ENCODE data around the gene FECH.

The FECH gene

GRCh38 chr18:57519668-57520424 lies 66.7 kb downstream of the FECH start:
- peaks cover 0 to 1% (median 0%) of the 10 kb centered on the region in 5 experiments for H3K9me3 ChIP-seq (ENCODE audit: control extremely low read depth in 1 of 5, control insufficient read depth in 4 of 5, insufficient read depth in 2 of 5, low read depth in 1 of 5, low read length in 4 of 5)
- H3K4me1 ChIP-seq (ENCODE audit: control extremely low read depth in 1 of 4, control insufficient read depth in 4 of 4, insufficient read depth in 4 of 4, low read length in 3 of 4): peaks cover 0 to 10% (median 1%) of the 10 kb centered on the region in 4 experiments
- H3K27ac ChIP-seq (ENCODE audit: insufficient read depth in 1 of 2, low read depth in 1 of 2, low read length in 2 of 2, poor library complexity in 1 of 2, severe bottlenecking in 2 of 2): no peak overlapping the region
- ChIA-PET CTCF (no interaction called here), POLR2A (no interaction called here)
- H3K36me3 ChIP-seq (ENCODE audit: control insufficient read depth in 4 of 4, insufficient read depth in 4 of 4, low read length in 3 of 4): no peaks in the 10 kb centered on the region
- no peak overlapping the region for H3K4me3 ChIP-seq (ENCODE audit: control insufficient read depth in 1 of 7, extremely low read depth in 1 of 7, insufficient read depth in 4 of 7, low read depth in 2 of 7, low read length in 6 of 7)
- H3K27me3 ChIP-seq (replicated peaks in 2 of 5; ENCODE audit: control insufficient read depth in 4 of 5, insufficient read depth in 5 of 5, low read length in 4 of 5): no peaks in the 10 kb centered on the region
- WGBS (ENCODE audit: insufficient coverage): 100% methylated on average over 3 of the region's 7 CpGs
- no peak for DNase-seq

GRCh38 chr18:57518533-57518932 lies 68.0 kb downstream of the FECH start:
- ChIA-PET POLR2A (no interaction called here), CTCF (no interaction called here)
- no peaks in the 10 kb centered on the region for H3K36me3 ChIP-seq (ENCODE audit: control insufficient read depth in 4 of 4, insufficient read depth in 4 of 4, low read length in 3 of 4)
- no peaks in the 10 kb centered on the region for H3K9me3 ChIP-seq (ENCODE audit: control extremely low read depth in 1 of 5, control insufficient read depth in 4 of 5, insufficient read depth in 2 of 5, low read depth in 1 of 5, low read length in 4 of 5)
- H3K27ac ChIP-seq (ENCODE audit: insufficient read depth in 1 of 2, low read depth in 1 of 2, low read length in 2 of 2, poor library complexity in 1 of 2, severe bottlenecking in 2 of 2): no peak overlapping the region
- H3K4me1 ChIP-seq (ENCODE audit: control extremely low read depth in 1 of 4, control insufficient read depth in 4 of 4, insufficient read depth in 4 of 4, low read length in 3 of 4): peaks cover 0 to 8% (median 1%) of the 10 kb centered on the region in 4 experiments
- DNase-seq: no peak
- WGBS (ENCODE audit: insufficient coverage): 79% methylated on average over 6 of the region's 10 CpGs
- no peaks in the 10 kb centered on the region for H3K27me3 ChIP-seq (replicated peaks in 2 of 5; ENCODE audit: control insufficient read depth in 4 of 5, insufficient read depth in 5 of 5, low read length in 4 of 5)
- H3K4me3 ChIP-seq (ENCODE audit: control insufficient read depth in 1 of 7, extremely low read depth in 1 of 7, insufficient read depth in 4 of 7, low read depth in 2 of 7, low read length in 6 of 7): no peak overlapping the region

GRCh38 chr18:57516056-57516455 lies 70.4 kb downstream of the FECH start:
- Histone ChIP-seq H3K4me3 (ENCODE audit: control insufficient read depth in 1 of 7, extremely low read depth in 1 of 7, insufficient read depth in 4 of 7, low read depth in 2 of 7, low read length in 6 of 7) (no peak overlapping the region), H3K27me3 (replicated peaks in 2 of 5; ENCODE audit: control insufficient read depth in 4 of 5, insufficient read depth in 5 of 5, low read length in 4 of 5) (peaks cover 0 to 3% (median 0%) of the 10 kb centered on the region in 5 experiments), H3K4me1 (ENCODE audit: control extremely low read depth in 1 of 4, control insufficient read depth in 4 of 4, insufficient read depth in 4 of 4, low read length in 3 of 4) (no peaks in the 10 kb centered on the region), H3K9me3 (ENCODE audit: control extremely low read depth in 1 of 5, control insufficient read depth in 4 of 5, insufficient read depth in 2 of 5, low read depth in 1 of 5, low read length in 4 of 5) (no peaks in the 10 kb centered on the region), H3K36me3 (ENCODE audit: control insufficient read depth in 4 of 4, insufficient read depth in 4 of 4, low read length in 3 of 4) (no peaks in the 10 kb centered on the region), H3K27ac (ENCODE audit: insufficient read depth in 1 of 2, low read depth in 1 of 2, low read length in 2 of 2, poor library complexity in 1 of 2, severe bottlenecking in 2 of 2) (no peak overlapping the region)
- POLR2A ChIA-PET: no interaction called here
- CTCF ChIA-PET: no interaction called here
- peak; percentile 16 to 76 (median 50) for DNase-seq
- 27% methylated on average over 5 of the region's 6 CpGs for WGBS (ENCODE audit: insufficient coverage)

GRCh38 chr18:57505231-57505630 lies 81.3 kb downstream of the FECH start:
- Histone ChIP-seq H3K4me3 (ENCODE audit: control insufficient read depth in 1 of 7, extremely low read depth in 1 of 7, insufficient read depth in 4 of 7, low read depth in 2 of 7, low read length in 6 of 7) (no peak overlapping the region), H3K36me3 (ENCODE audit: control insufficient read depth in 4 of 4, insufficient read depth in 4 of 4, low read length in 3 of 4) (no peaks in the 10 kb centered on the region), H3K9me3 (ENCODE audit: control extremely low read depth in 1 of 5, control insufficient read depth in 4 of 5, insufficient read depth in 2 of 5, low read depth in 1 of 5, low read length in 4 of 5) (no peaks in the 10 kb centered on the region), H3K27ac (ENCODE audit: insufficient read depth in 1 of 2, low read depth in 1 of 2, low read length in 2 of 2, poor library complexity in 1 of 2, severe bottlenecking in 2 of 2) (no peak overlapping the region), H3K27me3 (replicated peaks in 2 of 5; ENCODE audit: control insufficient read depth in 4 of 5, insufficient read depth in 5 of 5, low read length in 4 of 5) (peaks cover 0 to 2% (median 0%) of the 10 kb centered on the region in 5 experiments), H3K4me1 (ENCODE audit: control extremely low read depth in 1 of 4, control insufficient read depth in 4 of 4, insufficient read depth in 4 of 4, low read length in 3 of 4) (no peaks in the 10 kb centered on the region)
- ChIA-PET CTCF (no interaction called here), POLR2A (interaction anchor here (0.7 kb wide), 1 partner anchor 24 kb away, joined by 3 read pairs; no protein-coding TSS in a partner anchor)
- 91% methylated on average over 1 of the region's 1 CpG for WGBS (ENCODE audit: insufficient coverage)
- no peak for DNase-seq

- no peaks in the 10 kb centered on the region for H3K4me1 ChIP-seq (ENCODE audit: control extremely low read depth in 1 of 4, control insufficient read depth in 4 of 4, insufficient read depth in 4 of 4, low read length in 3 of 4)
- POLR2A ChIA-PET: no interaction called here
- peaks cover 0 to 2% (median 0%) of the 10 kb centered on the region in 5 experiments for H3K27me3 ChIP-seq (replicated peaks in 2 of 5; ENCODE audit: control insufficient read depth in 4 of 5, insufficient read depth in 5 of 5, low read length in 4 of 5)
- no peak overlapping the region for H3K4me3 ChIP-seq (ENCODE audit: control insufficient read depth in 1 of 7, extremely low read depth in 1 of 7, insufficient read depth in 4 of 7, low read depth in 2 of 7, low read length in 6 of 7)
- DNase-seq: no peak
- CTCF ChIA-PET: no interaction called here
- no peaks in the 10 kb centered on the region for H3K36me3 ChIP-seq (ENCODE audit: control insufficient read depth in 4 of 4, insufficient read depth in 4 of 4, low read length in 3 of 4)
- H3K9me3 ChIP-seq (ENCODE audit: control extremely low read depth in 1 of 5, control insufficient read depth in 4 of 5, insufficient read depth in 2 of 5, low read depth in 1 of 5, low read length in 4 of 5): no peaks in the 10 kb centered on the region
- WGBS (ENCODE audit: insufficient coverage): 78% methylated on average over 6 of the region's 9 CpGs
- no peak overlapping the region for H3K27ac ChIP-seq (ENCODE audit: insufficient read depth in 1 of 2, low read depth in 1 of 2, low read length in 2 of 2, poor library complexity in 1 of 2, severe bottlenecking in 2 of 2)
Measured at GRCh38 chr18:57502624-57503023, 83.9 kb downstream of the FECH start.

- WGBS (ENCODE audit: insufficient coverage): 61% methylated on average over 2 of the region's 5 CpGs
- Histone ChIP-seq H3K27ac (ENCODE audit: insufficient read depth in 1 of 2, low read depth in 1 of 2, low read length in 2 of 2, poor library complexity in 1 of 2, severe bottlenecking in 2 of 2) (no peak overlapping the region), H3K4me3 (ENCODE audit: control insufficient read depth in 1 of 7, extremely low read depth in 1 of 7, insufficient read depth in 4 of 7, low read depth in 2 of 7, low read length in 6 of 7) (no peak overlapping the region), H3K4me1 (ENCODE audit: control extremely low read depth in 1 of 4, control insufficient read depth in 4 of 4, insufficient read depth in 4 of 4, low read length in 3 of 4) (no peaks in the 10 kb centered on the region), H3K27me3 (replicated peaks in 2 of 5; ENCODE audit: control insufficient read depth in 4 of 5, insufficient read depth in 5 of 5, low read length in 4 of 5) (no peaks in the 10 kb centered on the region), H3K9me3 (ENCODE audit: control extremely low read depth in 1 of 5, control insufficient read depth in 4 of 5, insufficient read depth in 2 of 5, low read depth in 1 of 5, low read length in 4 of 5) (no peaks in the 10 kb centered on the region), H3K36me3 (ENCODE audit: control insufficient read depth in 4 of 4, insufficient read depth in 4 of 4, low read length in 3 of 4) (no peaks in the 10 kb centered on the region)
- DNase-seq: no peak
- POLR2A ChIA-PET: interaction anchor here (0.6 kb wide), 1 partner anchor 67 kb away, joined by 3 read pairs; no protein-coding TSS in a partner anchor
- CTCF ChIA-PET: no interaction called here
Measured at GRCh38 chr18:57498682-57499256, 87.7 kb downstream of the FECH start.
